HCT116 (cell line): ENCODE measurements around the gene DRICH1. TPM values are rescaled to one million over a fixed set of nuclear protein-coding genes. Genes with fewer than 3 reads are reported as not detected.

ENCODE experiments used
- ATAC-seq: fragments of 200-7000 bp; cut with Tn5 transposase; 2 replicates; pipeline ENCODE4 v1.9.1; 2020; ENCODE audit warnings: mild to moderate bottlenecking, moderate library complexity
- BruUV-seq: library from RNA; stranded (reverse); fragments of 400-500 nt; replicated peaks from 2 replicates; lab custom pipeline; 2021; lab: Mats Ljungman, UMichigan
- CTCF ChIA-PET: fragments of 300-600 bp; sonication (Branson Sonifier 250); formaldehyde crosslinking; loops from one replicate; lab custom pipeline; 2021; ENCODE audit warnings: antibody characterized with exemption; lab: Charles Lee
- POLR2A ChIA-PET: fragments of 300-600, 350-600 bp; sonication (Branson Sonifier 250); formaldehyde crosslinking; loops from one replicate; lab custom pipeline; 2021; ENCODE audit warnings: antibody characterized with exemption; lab: Charles Lee
- RAD21 ChIA-PET, 2 experiments: fragments of 300-600 bp; sonication (Branson Sonifier 250); formaldehyde crosslinking; loops; one replicate each; lab custom pipeline; 2023; ENCODE audit warnings: low total read pairs in 2 of 2; ENCODE audit not compliant: uncharacterized antibody in 2 of 2, unreplicated experiment in 2 of 2, low non-redundant PET in 1 of 2; lab: Charles Lee
- DNase-seq: peaks from one replicate; pipeline ENCODE4 v3.0.0-alpha.2; 2010; ENCODE audit warnings: low read depth, low spot score
- H2AFZ ChIP-seq: fragments of 200-600 bp; shearing (Covaris generic), sonication (generic); 2 replicates; pipeline ENCODE4 v1.6.1; 2017; ENCODE audit warnings: low read depth, mixed run types, mixed read lengths, antibody characterized with exemption, low read length; ENCODE audit not compliant: poor library complexity, severe bottlenecking
- H3K27ac ChIP-seq: 2 replicates; pipeline ENCODE4 v1.5.1; 2012; ENCODE audit warnings: low read depth, low read length
- H3K27me3 ChIP-seq: fragments of 200-600 bp; sonication (generic); 2 replicates; pipeline ENCODE4 v1.6.1; 2016; ENCODE audit warnings: mixed run types, low read length, mixed read lengths; ENCODE audit not compliant: insufficient read depth
- H3K36me3 ChIP-seq, 2 experiments: fragments of 200-500 bp in 1 of 2; fragments of 200-600 bp in 1 of 2; sonication (Bioruptor generic) in 1 of 2; sonication (generic) in 1 of 2; 2 replicates each; pipeline versions ENCODE4 v1.5.1 to v1.6.1; 2014 to 2016; ENCODE audit warnings: low read length in 2 of 2, inconsistent platforms in 1 of 2, mixed read lengths in 1 of 2, mixed run types in 1 of 2; ENCODE audit not compliant: insufficient read depth in 2 of 2, control insufficient read depth in 1 of 2
- H3K4me1 ChIP-seq, 2 experiments: fragments of 200-600 bp in 1 of 2; sonication (generic) in 1 of 2; 2 replicates each; pipeline versions ENCODE4 v1.5.1 to v1.6.1; 2012 to 2017; ENCODE audit warnings: low read length in 2 of 2, inconsistent platforms in 1 of 2, mild to moderate bottlenecking in 1 of 2, mixed read lengths in 1 of 2, mixed run types in 1 of 2, moderate library complexity in 1 of 2; ENCODE audit not compliant: insufficient read depth in 2 of 2, control insufficient read depth in 1 of 2
- H3K4me2 ChIP-seq: fragments of 200-600 bp; sonication (generic); 2 replicates; pipeline ENCODE4 v1.6.1; 2017; ENCODE audit warnings: mixed run types, low read length, mixed read lengths
- H3K4me3 ChIP-seq, 2 experiments: fragments of 200-600 bp in 1 of 2; sonication (generic) in 1 of 2; replicated peaks in 1 of 2; 2 replicates each; pipeline ENCODE4 v1.5.1; 2011 to 2016; ENCODE audit warnings: low read length in 2 of 2, control low read depth in 1 of 2, low read depth in 1 of 2, mild to moderate bottlenecking in 1 of 2, mixed read lengths in 1 of 2, mixed run types in 1 of 2
- H3K79me2 ChIP-seq: fragments of 200-600 bp; sonication (generic); 2 replicates; pipeline ENCODE4 v1.6.1; 2017; ENCODE audit warnings: mild to moderate bottlenecking, mixed run types, low read length, moderate library complexity, mixed read lengths; ENCODE audit not compliant: insufficient read depth
- H3K9ac ChIP-seq: fragments of 200-600 bp; sonication (generic); 2 replicates; pipeline ENCODE4 v1.6.1; 2016; ENCODE audit warnings: low read length, mixed read lengths
- H3K9me2 ChIP-seq: fragments of 200-600 bp; sonication (generic), shearing (Covaris generic); 2 replicates; pipeline ENCODE4 v1.6.1; 2017; ENCODE audit warnings: mixed run types, mild to moderate bottlenecking, moderate library complexity; ENCODE audit not compliant: insufficient read depth
- H3K9me3 ChIP-seq, 2 experiments: fragments of 200-500 bp in 1 of 2; fragments of 200-600 bp in 1 of 2; sonication (Bioruptor generic) in 1 of 2; sonication (generic) in 1 of 2; 2 replicates each; pipeline ENCODE4 v1.6.1; 2014 to 2017; ENCODE audit warnings: low read length in 2 of 2, mixed read lengths in 2 of 2, inconsistent platforms in 1 of 2, low read depth in 1 of 2, mild to moderate bottlenecking in 1 of 2, mixed run types in 1 of 2, moderate library complexity in 1 of 2; ENCODE audit not compliant: control insufficient read depth in 1 of 2, insufficient read depth in 1 of 2
- H4K20me1 ChIP-seq: fragments of 200-600 bp; sonication (generic), shearing (Covaris generic); 2 replicates; pipeline ENCODE4 v1.6.1; 2017; ENCODE audit warnings: mixed run types, mild to moderate bottlenecking, moderate library complexity; ENCODE audit not compliant: insufficient read depth
- CEBPB ChIP-seq: IDR thresholded peaks from 2 replicates; pipeline ENCODE4 v1.6.1; 2012; ENCODE audit warnings: low read depth
- EGR1 ChIP-seq: IDR thresholded peaks from 2 replicates; pipeline ENCODE4 v1.6.1; 2012; ENCODE audit warnings: low read depth
- ELF1 ChIP-seq: IDR thresholded peaks from 2 replicates; pipeline ENCODE4 v1.6.1; 2012; ENCODE audit warnings: low read depth, borderline replicate concordance
- EZH2 ChIP-seq: fragments of 200-600 bp; sonication (generic); IDR thresholded peaks from 2 replicates; pipeline ENCODE4 v1.6.1; 2017; ENCODE audit warnings: antibody characterized with exemption, mixed run types
- EZH2phosphoT487 ChIP-seq: fragments of 200-600 bp; IDR thresholded peaks from 2 replicates; pipeline ENCODE4 v1.6.1; 2018; ENCODE audit warnings: antibody characterized with exemption, borderline replicate concordance
- FOSL1 ChIP-seq: IDR thresholded peaks from 2 replicates; pipeline ENCODE4 v1.6.1; 2012; ENCODE audit warnings: low read depth
- JUND ChIP-seq: IDR thresholded peaks from 2 replicates; pipeline ENCODE4 v1.6.1; 2012
- MAX ChIP-seq: IDR thresholded peaks from 2 replicates; pipeline ENCODE4 v1.6.1; 2012
- POLR2A ChIP-seq: IDR thresholded peaks from 2 replicates; pipeline ENCODE4 v1.7.0; 2011; ENCODE audit warnings: borderline replicate concordance; ENCODE audit not compliant: insufficient read depth, insufficient read length; ENCODE audit errors: extremely low read depth
- POLR2AphosphoS5 ChIP-seq: IDR thresholded peaks from 2 replicates; pipeline ENCODE4 v1.6.1; 2011; ENCODE audit warnings: mild to moderate bottlenecking, low read depth, low read length, moderate library complexity
- SIN3A ChIP-seq: IDR thresholded peaks from 2 replicates; pipeline ENCODE4 v1.6.1; 2012; ENCODE audit warnings: low read depth
- SP1 ChIP-seq: IDR thresholded peaks from 2 replicates; pipeline ENCODE4 v1.6.1; 2012; ENCODE audit warnings: low read depth
- TCF7L2 ChIP-seq: IDR thresholded peaks from 2 replicates; pipeline ENCODE4 v1.7.0; 2011; ENCODE audit warnings: borderline replicate concordance, inconsistent platforms; ENCODE audit not compliant: insufficient read depth, insufficient read length; ENCODE audit errors: extremely low read depth
- ZNF274 ChIP-seq: fragments of 200-500 bp; sonication (Bioruptor generic); IDR thresholded peaks from 2 replicates; pipeline ENCODE4 v1.6.1; 2014; ENCODE audit warnings: mild to moderate bottlenecking, low read depth, low read length, inconsistent platforms
- intact Hi-C: fragments of 100-400 bp; cut with micrococcal nuclease; formaldehyde crosslinking; loops from 2 replicates; pipeline ENCODE4 v1.10.0; 2022
- total RNA-seq: library from RNA; stranded (reverse); gene quantifications from one replicate; pipeline ENCODE4 v1.2.1, GENCODE V29; 2021; ENCODE audit not compliant: unreplicated experiment
- TF ChIP-seq, protein P1 (sequence below): IDR thresholded peaks from 2 replicates; pipeline ENCODE4 v1.6.1; 2012; ENCODE audit warnings: low read depth
- TF ChIP-seq, protein P2 (sequence below): IDR thresholded peaks from 2 replicates; pipeline ENCODE4 v1.6.1; 2011; ENCODE audit warnings: mild to moderate bottlenecking, low read length, moderate library complexity; ENCODE audit not compliant: insufficient replicate concordance; ENCODE audit errors: extremely low read depth
- TF ChIP-seq, protein P3 (sequence below), 3 experiments: fragments of 200-600 bp in 1 of 3; sonication (generic) in 1 of 3; IDR thresholded peaks in 2 of 3; conservative IDR thresholded peaks in 1 of 3; 2 replicates each; pipeline ENCODE4 v1.5.1; 2012 to 2017; ENCODE audit warnings: low read depth in 2 of 3, low read length in 2 of 3, antibody characterized with exemption in 1 of 3, borderline replicate concordance in 1 of 3, control low read depth in 1 of 3, mild to moderate bottlenecking in 1 of 3, mixed read lengths in 1 of 3, mixed run types in 1 of 3, moderate library complexity in 1 of 3; ENCODE audit not compliant: insufficient read depth in 1 of 3

Gene DRICH1
- total RNA-seq, 1 experiment from 2014 or later, result 0.44 TPM

- BruUV-seq, result no TSS peak
- H2AFZ ChIP-seq, result no peak overlapping the region
- H3K4me1 ChIP-seq, result no peaks in the 10 kb centered on the region
- POLR2A ChIA-PET, result no interaction called here
- no peaks in the 10 kb centered on the region for H3K9me2 ChIP-seq
- ATAC-seq (no peak), DNase-seq (no peak)
- RAD21 ChIA-PET, result no interaction called here
- no peak overlapping the region for H3K4me2 ChIP-seq
- no peaks in the 10 kb centered on the region for H4K20me1 ChIP-seq
- TF ChIP-seq SP1 (no peak), ZNF274 (no peak), JUND (no peak), SIN3A (no peak), EGR1 (no peak), FOSL1 (no peak), CEBPB (no peak), POLR2A (no peak), EZH2 (no peak), POLR2AphosphoS5 (no peak), MAX (no peak), ELF1 (no peak), TCF7L2 (no peak), EZH2phosphoT487 (no peak)
- TF ChIP-seq, protein P1, sequence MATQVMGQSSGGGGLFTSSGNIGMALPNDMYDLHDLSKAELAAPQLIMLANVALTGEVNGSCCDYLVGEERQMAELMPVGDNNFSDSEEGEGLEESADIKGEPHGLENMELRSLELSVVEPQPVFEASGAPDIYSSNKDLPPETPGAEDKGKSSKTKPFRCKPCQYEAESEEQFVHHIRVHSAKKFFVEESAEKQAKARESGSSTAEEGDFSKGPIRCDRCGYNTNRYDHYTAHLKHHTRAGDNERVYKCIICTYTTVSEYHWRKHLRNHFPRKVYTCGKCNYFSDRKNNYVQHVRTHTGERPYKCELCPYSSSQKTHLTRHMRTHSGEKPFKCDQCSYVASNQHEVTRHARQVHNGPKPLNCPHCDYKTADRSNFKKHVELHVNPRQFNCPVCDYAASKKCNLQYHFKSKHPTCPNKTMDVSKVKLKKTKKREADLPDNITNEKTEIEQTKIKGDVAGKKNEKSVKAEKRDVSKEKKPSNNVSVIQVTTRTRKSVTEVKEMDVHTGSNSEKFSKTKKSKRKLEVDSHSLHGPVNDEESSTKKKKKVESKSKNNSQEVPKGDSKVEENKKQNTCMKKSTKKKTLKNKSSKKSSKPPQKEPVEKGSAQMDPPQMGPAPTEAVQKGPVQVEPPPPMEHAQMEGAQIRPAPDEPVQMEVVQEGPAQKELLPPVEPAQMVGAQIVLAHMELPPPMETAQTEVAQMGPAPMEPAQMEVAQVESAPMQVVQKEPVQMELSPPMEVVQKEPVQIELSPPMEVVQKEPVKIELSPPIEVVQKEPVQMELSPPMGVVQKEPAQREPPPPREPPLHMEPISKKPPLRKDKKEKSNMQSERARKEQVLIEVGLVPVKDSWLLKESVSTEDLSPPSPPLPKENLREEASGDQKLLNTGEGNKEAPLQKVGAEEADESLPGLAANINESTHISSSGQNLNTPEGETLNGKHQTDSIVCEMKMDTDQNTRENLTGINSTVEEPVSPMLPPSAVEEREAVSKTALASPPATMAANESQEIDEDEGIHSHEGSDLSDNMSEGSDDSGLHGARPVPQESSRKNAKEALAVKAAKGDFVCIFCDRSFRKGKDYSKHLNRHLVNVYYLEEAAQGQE, result no peak
- TF ChIP-seq, protein P2, sequence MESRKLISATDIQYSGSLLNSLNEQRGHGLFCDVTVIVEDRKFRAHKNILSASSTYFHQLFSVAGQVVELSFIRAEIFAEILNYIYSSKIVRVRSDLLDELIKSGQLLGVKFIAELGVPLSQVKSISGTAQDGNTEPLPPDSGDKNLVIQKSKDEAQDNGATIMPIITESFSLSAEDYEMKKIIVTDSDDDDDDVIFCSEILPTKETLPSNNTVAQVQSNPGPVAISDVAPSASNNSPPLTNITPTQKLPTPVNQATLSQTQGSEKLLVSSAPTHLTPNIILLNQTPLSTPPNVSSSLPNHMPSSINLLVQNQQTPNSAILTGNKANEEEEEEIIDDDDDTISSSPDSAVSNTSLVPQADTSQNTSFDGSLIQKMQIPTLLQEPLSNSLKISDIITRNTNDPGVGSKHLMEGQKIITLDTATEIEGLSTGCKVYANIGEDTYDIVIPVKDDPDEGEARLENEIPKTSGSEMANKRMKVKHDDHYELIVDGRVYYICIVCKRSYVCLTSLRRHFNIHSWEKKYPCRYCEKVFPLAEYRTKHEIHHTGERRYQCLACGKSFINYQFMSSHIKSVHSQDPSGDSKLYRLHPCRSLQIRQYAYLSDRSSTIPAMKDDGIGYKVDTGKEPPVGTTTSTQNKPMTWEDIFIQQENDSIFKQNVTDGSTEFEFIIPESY, result no peak
- TF ChIP-seq, protein P3, sequence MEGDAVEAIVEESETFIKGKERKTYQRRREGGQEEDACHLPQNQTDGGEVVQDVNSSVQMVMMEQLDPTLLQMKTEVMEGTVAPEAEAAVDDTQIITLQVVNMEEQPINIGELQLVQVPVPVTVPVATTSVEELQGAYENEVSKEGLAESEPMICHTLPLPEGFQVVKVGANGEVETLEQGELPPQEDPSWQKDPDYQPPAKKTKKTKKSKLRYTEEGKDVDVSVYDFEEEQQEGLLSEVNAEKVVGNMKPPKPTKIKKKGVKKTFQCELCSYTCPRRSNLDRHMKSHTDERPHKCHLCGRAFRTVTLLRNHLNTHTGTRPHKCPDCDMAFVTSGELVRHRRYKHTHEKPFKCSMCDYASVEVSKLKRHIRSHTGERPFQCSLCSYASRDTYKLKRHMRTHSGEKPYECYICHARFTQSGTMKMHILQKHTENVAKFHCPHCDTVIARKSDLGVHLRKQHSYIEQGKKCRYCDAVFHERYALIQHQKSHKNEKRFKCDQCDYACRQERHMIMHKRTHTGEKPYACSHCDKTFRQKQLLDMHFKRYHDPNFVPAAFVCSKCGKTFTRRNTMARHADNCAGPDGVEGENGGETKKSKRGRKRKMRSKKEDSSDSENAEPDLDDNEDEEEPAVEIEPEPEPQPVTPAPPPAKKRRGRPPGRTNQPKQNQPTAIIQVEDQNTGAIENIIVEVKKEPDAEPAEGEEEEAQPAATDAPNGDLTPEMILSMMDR (IDR thresholded peaks at IDR 0.05 in 2 of 3, conservative IDR thresholded peaks at IDR 0.05 in 1 of 3; ENCODE audit: borderline replicate concordance in 1 of 3, insufficient read depth in 1 of 3, low read depth in 2 of 3, low read length in 2 of 3), result no peak
- no peaks in the 10 kb centered on the region; the same call in 1 of the 2 replicates for H3K27me3 ChIP-seq
- H3K79me2 ChIP-seq, result no peaks in the 10 kb centered on the region
- H3K36me3 ChIP-seq, result no peaks in the 10 kb centered on the region
- no peaks in the 10 kb centered on the region for H3K9me3 ChIP-seq
- intact Hi-C loops, result no loop called here
- H3K4me3 ChIP-seq, result no peak overlapping the region
- CTCF ChIA-PET, result no interaction called here
- no peak overlapping the region for H3K27ac ChIP-seq
- H3K9ac ChIP-seq, result no peak overlapping the region
Observed at GRCh38 chr22:23598805-23599518, 33.2 kb downstream of the DRICH1 start.
